RCC 7860 (cell line): Measurements from ENCODE around the gene GPSM1.
"Not testable (repeated sequence)": the region's sequence is repeated elsewhere in the genome, so short reads cannot be mapped to it uniquely, and the experiment has no call there.

Experiments used
- DNase-seq: peaks from one replicate; pipeline ENCODE4 v3.0.0-alpha.2; 2015; ENCODE audit warnings: low spot score
- FAIRE-seq: peaks from 2 replicates; lab custom pipeline; 2012; peaks lifted over from hg19 to GRCh38; lab: Jason Lieb, UNC

The GPSM1 gene

DNA sequence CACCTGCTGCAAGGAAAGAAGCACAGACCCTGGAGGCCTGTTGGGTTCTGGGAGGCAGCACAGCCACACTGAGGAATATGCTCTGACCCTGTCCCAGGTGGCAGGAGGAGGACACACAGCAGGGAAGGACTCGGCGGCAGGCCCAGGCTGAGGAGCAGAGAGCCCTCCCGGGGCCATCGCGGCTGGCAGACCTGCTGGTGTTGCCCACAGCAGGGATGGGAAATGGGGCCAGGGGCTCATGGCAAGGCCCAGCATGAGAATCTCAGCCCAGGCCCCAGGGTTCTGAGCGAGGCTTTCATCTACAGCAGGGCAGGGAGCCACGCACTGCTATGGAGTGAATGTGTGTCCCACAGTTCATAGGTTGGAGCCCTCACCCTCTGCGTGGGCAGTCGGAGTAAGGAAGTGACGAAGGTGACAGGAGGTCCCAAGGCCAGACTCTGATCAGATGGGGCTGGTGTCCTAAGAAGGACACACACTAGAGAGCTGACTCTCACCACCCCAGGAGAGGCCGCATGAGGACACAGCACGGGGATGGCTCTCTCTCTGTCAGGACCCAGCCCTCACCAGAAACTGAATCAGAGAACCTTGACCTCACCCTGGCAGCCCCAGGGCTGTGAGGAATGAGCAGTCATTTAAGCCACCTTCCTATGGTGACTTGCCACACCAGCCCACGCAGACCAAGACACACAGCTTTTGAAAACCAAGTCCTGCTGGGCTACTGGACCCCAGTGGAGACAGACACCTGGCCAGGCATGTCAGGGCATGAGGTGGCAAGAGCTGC lies 10.3 kb upstream of the GPSM1 start:
- DNase-seq (no peak), FAIRE-seq (no peak)

GRCh38 chr9:136317695-136318094 lies 9.6 kb upstream of the GPSM1 start:
- FAIRE-seq (no peak), DNase-seq (no peak)

GRCh38 chr9:136318111-136318775 lies 9.1 kb upstream of the GPSM1 start:
- FAIRE-seq, result no peak
- no peak for DNase-seq

DNA sequence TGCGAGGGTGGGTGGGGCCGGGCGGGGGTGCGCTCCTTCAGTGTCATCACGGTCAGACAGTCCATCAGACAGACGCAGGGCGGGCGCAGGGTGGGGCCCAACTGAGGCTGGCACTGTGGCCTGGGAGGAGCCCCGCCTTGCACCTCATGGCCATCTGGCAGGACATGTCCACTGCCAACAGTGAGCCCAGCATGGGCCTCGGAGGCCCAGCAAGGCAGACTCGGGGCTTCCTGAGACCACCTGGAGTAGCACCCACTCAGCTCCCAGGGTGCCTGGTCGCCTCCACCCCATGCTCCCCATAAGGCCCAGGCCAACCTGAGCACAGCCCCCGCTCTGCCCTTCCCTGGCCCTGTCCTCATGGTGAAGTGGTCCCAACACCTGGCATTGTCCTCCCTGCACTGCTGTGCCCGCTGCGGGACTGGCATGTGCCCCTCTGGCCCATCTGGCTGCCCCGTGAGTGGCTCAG lies 8.5 kb upstream of the GPSM1 start:
- FAIRE-seq (no peak), DNase-seq (no peak)

- not testable (repeated sequence) for FAIRE-seq, DNase-seq
Measured at GRCh38 chr9:136319244-136319643, 8.1 kb upstream of the GPSM1 start.

DNA sequence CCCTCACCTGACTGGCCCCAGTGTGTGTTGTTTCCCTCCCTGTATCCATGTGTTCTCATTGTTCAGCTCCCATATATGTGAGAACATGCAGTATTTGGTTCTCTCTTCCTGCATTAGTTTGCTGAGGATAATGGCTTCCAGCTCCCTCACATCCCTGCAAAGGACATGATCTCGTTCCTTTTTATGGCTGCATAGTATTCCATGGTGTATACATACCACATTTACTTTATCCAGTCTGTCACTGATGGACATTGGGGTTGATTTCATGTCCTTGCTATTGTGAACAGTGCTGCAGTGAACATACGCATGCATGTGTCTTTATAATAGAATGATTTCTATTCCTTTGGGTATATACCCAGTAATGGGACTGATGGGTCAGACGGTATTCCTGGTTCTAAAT lies 7.4 kb upstream of the GPSM1 start:
- not testable (repeated sequence) for DNase-seq, FAIRE-seq

DNA sequence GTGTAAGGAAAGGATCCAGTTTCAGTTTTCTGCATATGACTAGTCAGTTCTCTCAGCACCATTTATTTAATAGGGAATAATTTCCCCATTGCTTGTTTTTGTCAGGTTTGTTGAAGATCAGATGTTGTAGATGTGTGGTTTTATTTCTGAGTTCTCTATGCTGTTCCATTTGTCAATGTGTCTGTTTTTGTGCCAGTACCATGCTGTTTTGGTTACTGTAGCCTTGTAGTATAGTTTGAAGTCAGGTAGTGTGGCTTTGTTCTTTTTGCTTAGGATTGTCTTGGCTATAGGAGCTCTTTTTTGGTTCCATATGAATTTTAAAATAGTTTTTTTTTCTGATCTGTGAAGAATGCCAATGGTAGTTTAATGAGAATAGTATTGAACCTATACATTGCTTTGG lies 6.4 kb upstream of the GPSM1 start:
- not testable (repeated sequence) for DNase-seq, FAIRE-seq

DNA sequence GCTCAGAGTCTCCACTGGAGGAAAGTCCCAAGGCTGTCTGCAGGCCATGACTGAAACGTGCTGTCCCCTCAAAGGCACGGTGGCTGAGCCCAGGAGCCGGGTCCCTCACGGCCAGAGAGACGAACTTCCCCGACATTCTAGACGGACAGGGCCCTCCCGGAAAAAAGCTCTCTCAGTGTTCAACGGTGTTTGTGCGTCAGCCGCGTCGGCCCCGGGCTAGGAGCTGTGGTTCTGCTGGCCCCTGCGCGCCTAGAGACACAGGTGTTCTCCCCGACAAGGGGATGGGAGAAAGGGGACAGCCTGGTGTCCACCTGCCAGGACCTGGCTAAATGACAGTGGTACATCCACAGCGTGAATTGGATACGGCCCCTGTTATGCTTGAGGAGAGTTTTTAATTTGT lies 5.8 kb upstream of the GPSM1 start:
- FAIRE-seq (no peak), DNase-seq (no peak)

DNA sequence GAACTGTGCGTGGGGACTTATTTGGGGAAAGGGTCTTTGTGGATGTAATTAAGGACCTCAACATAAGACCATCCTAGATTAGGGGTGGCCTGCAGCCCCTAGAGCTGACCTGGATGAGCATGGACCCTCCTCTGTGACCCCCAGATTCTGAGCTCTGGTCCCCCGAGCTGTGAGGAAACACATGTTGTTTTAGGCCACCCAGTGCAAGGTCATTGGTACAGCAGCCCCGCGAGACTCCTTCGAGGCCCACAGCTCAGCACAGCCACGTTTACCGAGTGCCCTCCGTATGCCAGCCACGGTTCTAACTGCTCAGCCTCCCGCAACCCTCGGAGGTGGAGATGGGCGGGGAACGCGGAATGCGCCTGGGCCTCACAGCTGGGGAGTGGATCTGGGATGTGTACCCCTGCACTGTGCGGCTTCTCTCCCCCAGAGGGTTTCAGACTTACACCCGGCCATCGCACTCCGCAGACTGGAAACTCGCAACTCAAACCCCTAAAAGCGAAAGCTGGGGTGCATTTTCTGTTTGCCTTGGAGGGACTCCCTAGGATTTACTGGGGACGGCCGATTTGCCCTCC lies 4.5 kb upstream of the GPSM1 start:
- DNase-seq (no peak), FAIRE-seq (no peak)

- DNase-seq (no peak), FAIRE-seq (no peak)
Measured at GRCh38 chr9:136323371-136323789, 4.0 kb upstream of the GPSM1 start.

- no peak for DNase-seq
Measured at GRCh38 chr9:136324501-136325300, 2.6 kb upstream of the GPSM1 start.

GRCh38 chr9:136325358-136325757 lies 2.0 kb upstream of the GPSM1 start:
- DNase-seq, result no peak
- no peak for FAIRE-seq

More at GRCh38 chr9:136324501-136325300, 2.6 kb upstream of the GPSM1 start:
- FAIRE-seq, result no peak

DNA sequence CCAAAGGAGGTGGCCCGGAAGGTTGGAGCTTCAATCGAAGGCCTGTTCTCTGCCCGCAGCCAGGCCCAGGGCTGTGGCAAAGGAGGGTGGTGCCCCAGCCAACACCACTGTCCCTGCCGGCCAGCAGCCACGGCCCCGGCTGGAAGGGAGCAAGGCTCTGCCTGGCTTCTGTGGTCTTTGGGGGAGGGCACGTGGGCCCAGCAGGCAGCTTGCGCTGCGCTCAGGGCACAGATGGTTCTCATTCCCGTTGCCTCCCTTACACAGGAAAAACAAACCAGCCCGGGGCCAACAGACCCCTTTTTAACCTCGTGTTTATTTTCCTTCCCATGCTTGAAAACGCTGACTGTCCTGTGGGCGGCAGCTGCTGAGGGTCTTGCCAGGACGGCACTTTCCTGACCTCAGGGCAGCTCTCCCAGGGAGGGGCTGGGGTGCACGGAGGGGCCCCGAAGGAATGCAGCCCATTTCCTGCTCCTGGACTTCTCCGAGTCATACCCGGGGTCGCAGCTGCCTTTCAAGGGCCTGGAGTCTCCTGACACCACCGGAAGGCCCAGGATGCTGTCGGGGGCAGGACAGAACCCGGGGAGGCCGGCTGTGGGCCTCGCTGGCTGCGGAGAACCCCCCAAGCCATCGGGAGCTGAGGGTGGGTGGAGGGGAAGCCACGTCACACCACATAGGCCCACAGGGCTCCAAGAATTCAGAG lies 1.1 kb upstream of the GPSM1 start:
- no peak for FAIRE-seq
- no peak for DNase-seq

DNA sequence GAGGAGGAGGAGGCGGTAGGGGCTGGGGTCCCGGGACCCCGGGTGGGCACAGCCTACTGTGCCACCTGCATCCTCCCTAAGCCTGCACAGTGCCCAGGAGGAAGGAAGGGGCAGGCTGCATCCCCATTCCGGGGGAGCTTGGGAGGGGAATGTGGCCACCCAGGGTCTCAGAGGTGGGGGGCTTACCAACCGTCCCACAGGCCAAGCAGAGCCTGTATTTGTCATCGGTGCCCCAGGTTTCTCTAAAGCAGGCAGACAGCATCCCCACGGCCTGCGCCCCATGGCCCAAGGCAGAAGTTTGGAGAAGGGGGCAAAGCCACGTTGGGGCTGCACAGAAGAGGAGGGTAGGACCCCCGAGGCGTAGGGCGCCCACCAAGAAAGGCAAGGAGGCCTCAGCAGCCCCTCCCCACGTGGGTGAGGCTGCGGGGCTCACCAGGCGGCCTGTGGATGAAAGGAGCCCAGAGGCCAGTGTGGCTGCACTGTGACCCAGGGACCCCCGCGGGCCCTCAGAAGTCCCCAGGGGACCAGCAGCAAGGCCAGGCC lies 507 bp upstream of the GPSM1 start:
- DNase-seq, result no peak
- no peak for FAIRE-seq

GRCh38 chr9:136328011-136328621 lies 777 bp downstream of the GPSM1 start:
- FAIRE-seq (no peak), DNase-seq (no peak)

- DNase-seq (no peak), FAIRE-seq (no peak)
Measured at GRCh38 chr9:136328622-136329041, 1.3 kb downstream of the GPSM1 start.

DNA sequence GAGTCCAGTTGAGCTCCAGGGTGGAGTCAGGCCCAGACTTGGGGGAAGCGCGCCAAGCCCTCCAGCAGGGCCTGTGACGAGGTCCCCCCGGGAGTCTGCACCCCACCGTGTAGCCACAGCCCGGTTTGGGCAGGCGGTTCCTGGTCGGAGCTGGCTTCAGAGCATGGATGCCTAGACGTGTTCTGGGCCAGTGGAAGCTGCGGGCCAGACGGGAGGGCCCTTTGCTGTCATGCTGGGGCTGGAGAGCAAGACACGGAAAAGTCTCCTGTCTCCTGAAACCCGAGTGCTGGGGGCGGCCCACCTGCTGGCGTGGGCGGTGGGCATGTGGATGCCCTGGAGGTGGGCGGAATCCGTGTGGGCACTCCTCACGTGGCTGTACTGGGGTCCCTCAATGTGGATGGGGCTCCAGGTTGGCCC lies 1.9 kb downstream of the GPSM1 start:
- FAIRE-seq (no peak), DNase-seq (no peak)

DNA sequence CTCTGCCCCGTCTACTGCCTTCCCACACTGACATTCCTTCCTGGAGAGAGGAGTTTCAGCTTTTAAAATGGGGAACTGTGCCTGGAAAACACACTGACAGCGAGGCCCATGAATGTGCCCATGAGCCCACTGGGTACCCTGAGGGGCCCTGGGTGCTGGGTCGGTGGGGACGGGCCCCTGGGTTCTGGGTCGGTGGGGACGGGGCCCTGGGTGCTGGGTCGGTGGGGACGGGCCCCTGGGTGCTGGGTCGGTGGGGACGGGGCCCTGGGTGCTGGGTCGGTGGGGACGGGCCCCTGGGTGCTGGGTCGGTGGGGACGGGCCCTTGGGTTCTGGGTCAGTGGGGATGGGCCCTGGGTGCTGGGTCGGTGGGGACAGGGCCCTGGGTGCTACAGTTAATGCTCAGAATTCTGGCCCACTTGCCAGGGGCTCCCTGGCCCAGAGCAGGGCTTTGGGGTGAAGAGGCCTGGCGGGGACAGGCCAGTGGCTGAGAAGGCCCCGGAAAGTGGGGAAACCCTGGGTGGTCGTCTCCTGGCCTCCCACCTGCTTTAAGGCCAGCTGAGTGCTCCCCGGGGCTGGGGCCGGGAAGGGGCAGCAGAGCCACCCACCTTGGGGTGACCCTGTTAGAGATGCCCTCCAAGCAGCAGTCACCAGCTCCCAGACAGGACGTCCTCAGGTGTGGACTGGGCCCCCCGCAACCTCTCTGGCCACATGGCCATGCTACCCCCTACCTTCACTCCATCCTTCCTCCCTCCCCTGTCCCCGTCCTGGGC lies 2.5 kb downstream of the GPSM1 start:
- FAIRE-seq, result no peak
- DNase-seq, result no peak

DNA sequence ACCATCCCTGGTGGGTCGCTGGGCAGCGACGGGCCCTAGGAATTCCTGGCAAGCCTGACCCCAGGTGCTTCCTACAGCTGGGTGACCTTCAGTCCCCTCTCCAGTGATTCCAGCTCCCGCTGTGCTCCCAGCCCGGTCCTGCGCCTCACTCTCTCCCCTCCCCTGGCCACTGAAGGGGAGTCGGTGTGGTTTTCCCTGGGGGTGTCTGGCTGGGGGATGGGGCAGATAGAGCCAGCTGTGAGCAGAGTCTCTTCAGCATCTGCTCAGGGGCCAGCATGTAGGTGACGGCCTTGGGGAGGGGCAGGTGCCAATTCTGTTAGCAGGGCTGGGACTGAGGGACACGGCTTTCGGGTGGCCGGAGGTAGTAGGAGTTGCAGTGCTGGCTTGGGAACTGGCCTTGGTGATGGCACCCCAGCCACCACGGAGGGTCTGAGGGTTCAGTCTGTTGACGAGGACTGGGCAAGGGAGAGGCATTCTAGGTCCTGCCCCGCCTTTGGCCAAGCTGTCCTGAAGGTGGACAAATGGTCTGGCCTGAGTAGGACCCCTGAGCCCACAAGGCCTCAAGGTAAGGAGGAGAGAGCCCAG lies 3.2 kb downstream of the GPSM1 start:
- no peak for FAIRE-seq
- no peak for DNase-seq
